SK-N-SH (cell line): ENCODE data around the gene GTF2F2. TPM values are rescaled to one million over a fixed set of nuclear protein-coding genes. Genes with fewer than 3 reads are reported as not detected.

ENCODE experiments used
- CTCF ChIA-PET: fragments of 300-600, 350-600 bp; formaldehyde crosslinking; extraction: SDS; loops from one replicate; lab custom pipeline; 2021; lab: Yijun Ruan, JAX
- POLR2A ChIA-PET: fragments of 350-600 bp; sonication (Branson Sonifier 250); formaldehyde crosslinking; extraction: SDS; loops from one replicate; lab custom pipeline; 2020; ENCODE audit warnings: antibody characterized with exemption, inconsistent platforms; lab: Yijun Ruan, JAX
- DNase-seq: peaks from one replicate; pipeline ENCODE4 v3.0.0; 2012
- H2AFZ ChIP-seq: fragments of 200-600 bp; sonication (generic); 2 replicates; pipeline ENCODE4 v1.8.1; 2016; ENCODE audit warnings: antibody characterized with exemption, mild to moderate bottlenecking, low read depth
- H3F3A ChIP-seq: fragments of 200-600 bp; sonication (generic); replicated peaks from 2 replicates; pipeline ENCODE3; 2016; ENCODE audit warnings: antibody characterized with exemption, mild to moderate bottlenecking; ENCODE audit not compliant: insufficient read depth
- H3K27ac ChIP-seq, 2 experiments: fragments of 200-500 bp in 1 of 2; fragments of 200-600 bp in 1 of 2; sonication (Bioruptor generic) in 1 of 2; sonication (generic), shearing (Covaris generic) in 1 of 2; 2 replicates each; pipeline versions ENCODE4 v1.5.1 to v1.6.1; 2014 to 2016; ENCODE audit warnings: low read depth in 2 of 2, inconsistent platforms in 1 of 2, low read length in 1 of 2, mild to moderate bottlenecking in 1 of 2, mixed read lengths in 1 of 2
- H3K27me3 ChIP-seq: fragments of 200-600 bp; sonication (generic), shearing (Covaris generic); 2 replicates; pipeline ENCODE4 v1.6.1; 2016; ENCODE audit warnings: mixed run types; ENCODE audit not compliant: insufficient read depth
- H3K36me3 ChIP-seq, 2 experiments: fragments of 200-500 bp in 1 of 2; fragments of 200-600 bp in 1 of 2; sonication (Bioruptor generic) in 1 of 2; sonication (generic) in 1 of 2; replicated peaks in 1 of 2; 2 replicates each; pipeline versions ENCODE3 to v1.5.1; 2014 to 2016; ENCODE audit warnings: low read length in 1 of 2, mild to moderate bottlenecking in 1 of 2; ENCODE audit not compliant: insufficient read depth in 2 of 2, control insufficient read depth in 1 of 2
- H3K4me1 ChIP-seq, 2 experiments: fragments of 200-500 bp in 1 of 2; fragments of 200-600 bp in 1 of 2; sonication (Bioruptor generic) in 1 of 2; sonication (generic), shearing (Covaris generic) in 1 of 2; 2 replicates each; pipeline versions ENCODE4 v1.5.1 to v1.6.1; 2014 to 2016; ENCODE audit warnings: low read depth in 1 of 2, low read length in 1 of 2, mixed run types in 1 of 2; ENCODE audit not compliant: insufficient read depth in 2 of 2, control insufficient read depth in 1 of 2
- H3K4me2 ChIP-seq: fragments of 200-600 bp; sonication (generic), shearing (Covaris generic); 2 replicates; pipeline ENCODE4 v1.6.1; 2017; ENCODE audit warnings: mixed run types
- H3K4me3 ChIP-seq, 2 experiments: fragments of 200-500 bp in 1 of 2; fragments of 200-600 bp in 1 of 2; sonication (Bioruptor generic) in 1 of 2; sonication (generic), shearing (Covaris generic) in 1 of 2; 2 replicates each; pipeline versions ENCODE4 v1.5.1 to v1.8.1; 2014 to 2016; ENCODE audit warnings: low read depth in 2 of 2, inconsistent platforms in 1 of 2, low read length in 1 of 2, mild to moderate bottlenecking in 1 of 2, mixed read lengths in 1 of 2, moderate library complexity in 1 of 2
- H3K79me2 ChIP-seq: fragments of 200-600 bp; sonication (generic); 2 replicates; pipeline ENCODE4 v1.8.1; 2017; ENCODE audit warnings: mild to moderate bottlenecking; ENCODE audit not compliant: insufficient read depth
- H3K9ac ChIP-seq: fragments of 200-600 bp; sonication (generic); 2 replicates; pipeline ENCODE4 v1.6.1; 2017; ENCODE audit warnings: mixed run types
- H3K9me2 ChIP-seq: fragments of 200-600 bp; sonication (generic); 2 replicates; pipeline ENCODE4 v1.6.1; 2017; ENCODE audit warnings: mixed run types
- H3K9me3 ChIP-seq: fragments of 200-600 bp; sonication (generic); 2 replicates; pipeline ENCODE4 v1.6.1; 2017; ENCODE audit warnings: mixed run types, mild to moderate bottlenecking, moderate library complexity
- H4K20me1 ChIP-seq: fragments of 200-600 bp; sonication (generic); 2 replicates; pipeline ENCODE4 v1.6.1; 2017; ENCODE audit warnings: mild to moderate bottlenecking, mixed run types; ENCODE audit not compliant: insufficient read depth
- CHD2 ChIP-seq: fragments of 150-350 bp; IDR thresholded peaks from 2 replicates; pipeline ENCODE4 v1.6.1; 2018; ENCODE audit warnings: low read length; ENCODE audit not compliant: partially characterized antibody
- ELF1 ChIP-seq: IDR thresholded peaks from 2 replicates; pipeline ENCODE4 v1.4.0; 2012
- EP300 ChIP-seq, 2 experiments: IDR thresholded peaks; 2 replicates each; pipeline versions ENCODE4 v1.4.0 to v1.6.1; 2012; ENCODE audit warnings: borderline replicate concordance in 1 of 2, low read depth in 1 of 2, low read length in 1 of 2
- EZH2phosphoT487 ChIP-seq: fragments of 200-600 bp; sonication (generic); IDR thresholded peaks from 2 replicates; pipeline ENCODE4 v1.6.1; 2017; ENCODE audit warnings: low read depth, mixed run types, mild to moderate bottlenecking, antibody characterized with exemption, moderate library complexity, borderline replicate concordance
- FOSL2 ChIP-seq: IDR thresholded peaks from 2 replicates; pipeline ENCODE4 v1.4.0; 2012; ENCODE audit warnings: low read depth, mild to moderate bottlenecking, moderate library complexity, borderline replicate concordance
- FOXJ3 ChIP-seq: sonication (generic); formaldehyde crosslinking; IDR thresholded peaks from 2 replicates; pipeline ENCODE4 v1.5.1; 2020; ENCODE audit warnings: mild to moderate bottlenecking, missing genetic modification reagents
- GABPA ChIP-seq: IDR thresholded peaks from 2 replicates; pipeline ENCODE4 v1.4.0; 2012; ENCODE audit warnings: low read depth, mild to moderate bottlenecking
- IRF3 ChIP-seq: fragments of 150-350 bp; IDR thresholded peaks from 2 replicates; pipeline ENCODE4 v1.6.1; 2016; ENCODE audit warnings: mild to moderate bottlenecking, low read depth, low read length
- MEF2A ChIP-seq: IDR thresholded peaks from 2 replicates; pipeline ENCODE4 v1.4.0; 2012; ENCODE audit warnings: low read depth, borderline replicate concordance
- PBX3 ChIP-seq: IDR thresholded peaks from 2 replicates; pipeline ENCODE4; 2012
- RFX5 ChIP-seq: IDR thresholded peaks from 2 replicates; pipeline ENCODE4 v1.6.1; 2012; ENCODE audit warnings: mild to moderate bottlenecking, improper control_type of control experiment, low read length
- RXRA ChIP-seq: IDR thresholded peaks from 2 replicates; pipeline ENCODE4 v1.4.0; 2012; ENCODE audit warnings: low read depth, mild to moderate bottlenecking, borderline replicate concordance
- SMC3 ChIP-seq: IDR thresholded peaks from 2 replicates; pipeline ENCODE4 v1.6.1; 2012; ENCODE audit warnings: low read depth, low read length, improper control_type of control experiment
- USF1 ChIP-seq: IDR thresholded peaks from 2 replicates; pipeline ENCODE4 v1.4.0; 2012; ENCODE audit warnings: low read depth, borderline replicate concordance
- WGBS: methylation state at CpG from one replicate; pipeline ENCODE4 v1.1.6; 2017; ENCODE audit warnings: low lambda C conversion rate; 5-methylcytosine and 5-hydroxymethylcytosine counted together
- polyA plus RNA-seq, 3 experiments: library from polyadenylated mRNA; depleted of rRNA; stranded (reverse); fragments of >200 nt; gene quantifications; 2 replicates each; pipeline ENCODE4 v1.2.3, GENCODE V29; 2012

Gene GTF2F2
- polyA plus RNA-seq, 1 of the 3 experiments (the other 2 are of a cell fraction), result 24.2 TPM

GRCh38 chr13:45257638-45258333, 137.5 kb downstream of the GTF2F2 start (continued):
- TF ChIP-seq CHD2 (no peak), IRF3 (no peak), GABPA (no peak), SMC3 (no peak), USF1 (no peak), FOSL2 (peak; percentile 80; the same call in 1 of the 2 replicates), PBX3 (peak; percentile 94)

- no peaks in the 10 kb centered on the region for H4K20me1 ChIP-seq
- WGBS, result 82% methylated on average over 2 of the region's 2 CpGs
- ChIA-PET POLR2A (no interaction called here), CTCF (interaction anchor here (0.8 to 0.9 kb wide), 2 partner anchors 14 to 39 kb away, joined by 3 read pairs; no protein-coding TSS in a partner anchor)
- no peaks in the 10 kb centered on the region for H3K27me3 ChIP-seq
- no peaks in the 10 kb centered on the region for H3K9me2 ChIP-seq
- H3K27ac ChIP-seq, result peak overlapping the region; percentile 64 to 70; a peak in 3 of 4 replicates
- no peak overlapping the region for H3K4me3 ChIP-seq
- peaks cover 13% of the 10 kb centered on the region; the same call in 1 of the 2 replicates for H3K79me2 ChIP-seq
- H3K9me3 ChIP-seq, result no peaks in the 10 kb centered on the region
- DNase-seq, result no peak
- peaks cover 7 to 11% of the 10 kb centered on the region in 2 experiments for H3K36me3 ChIP-seq
- peaks cover 32% of the 10 kb centered on the region for H3F3A ChIP-seq
- peak overlapping the region; percentile 43 for H3K4me2 ChIP-seq
- no peak overlapping the region for H2AFZ ChIP-seq
- TF ChIP-seq RXRA (0 out of 2 replicates have a peak, but pooled peaks have one; percentile 3), EP300 (IDR thresholded peaks at IDR 0.05; ENCODE audit: borderline replicate concordance in 1 of 2, low read depth in 1 of 2, low read length in 1 of 2) (peak in 1 of 2 experiments; percentile 22; a peak in 1 of 4 replicates), MEF2A (no peak), ELF1 (no peak)
- H3K4me1 ChIP-seq, result peaks cover 0 to 18% of the 10 kb centered on the region in 2 experiments; a peak in 3 of 4 replicates
- no peak overlapping the region for H3K9ac ChIP-seq
Measured at GRCh38 chr13:45258334-45258675, 138.0 kb downstream of the GTF2F2 start.

GRCh38 chr13:45267215-45267614, 146.9 kb downstream of the GTF2F2 start:
- Histone ChIP-seq H3K27me3 (no peaks in the 10 kb centered on the region), H4K20me1 (no peaks in the 10 kb centered on the region), H3K4me3 (no peak overlapping the region), H3K9me3 (no peaks in the 10 kb centered on the region), H3K27ac (no peak overlapping the region), H3K4me2 (no peak overlapping the region), H3K9ac (no peak overlapping the region), H3K79me2 (no peaks in the 10 kb centered on the region), H2AFZ (no peak overlapping the region), H3K36me3 (peaks cover 3 to 28% of the 10 kb centered on the region in 2 experiments), H3K9me2 (no peaks in the 10 kb centered on the region), H3K4me1 (no peaks in the 10 kb centered on the region; a peak in 1 of 4 replicates), H3F3A (peaks cover 4% of the 10 kb centered on the region)
- ChIA-PET CTCF (interaction anchor here (0.6 kb wide), 1 partner anchor 108 kb away, joined by 3 read pairs; no protein-coding TSS in a partner anchor), POLR2A (no interaction called here)
- DNase-seq, result no peak
- no peak for TF ChIP-seq EZH2phosphoT487
- TF ChIP-seq CHD2, result no peak
- TF ChIP-seq RFX5, result no peak
- no peak for TF ChIP-seq FOXJ3 (CRISPR knock-in tag)
- WGBS, result 90% methylated on average over 5 of the region's 5 CpGs
